ENCODE results near the gene TNK1.

DNA sequence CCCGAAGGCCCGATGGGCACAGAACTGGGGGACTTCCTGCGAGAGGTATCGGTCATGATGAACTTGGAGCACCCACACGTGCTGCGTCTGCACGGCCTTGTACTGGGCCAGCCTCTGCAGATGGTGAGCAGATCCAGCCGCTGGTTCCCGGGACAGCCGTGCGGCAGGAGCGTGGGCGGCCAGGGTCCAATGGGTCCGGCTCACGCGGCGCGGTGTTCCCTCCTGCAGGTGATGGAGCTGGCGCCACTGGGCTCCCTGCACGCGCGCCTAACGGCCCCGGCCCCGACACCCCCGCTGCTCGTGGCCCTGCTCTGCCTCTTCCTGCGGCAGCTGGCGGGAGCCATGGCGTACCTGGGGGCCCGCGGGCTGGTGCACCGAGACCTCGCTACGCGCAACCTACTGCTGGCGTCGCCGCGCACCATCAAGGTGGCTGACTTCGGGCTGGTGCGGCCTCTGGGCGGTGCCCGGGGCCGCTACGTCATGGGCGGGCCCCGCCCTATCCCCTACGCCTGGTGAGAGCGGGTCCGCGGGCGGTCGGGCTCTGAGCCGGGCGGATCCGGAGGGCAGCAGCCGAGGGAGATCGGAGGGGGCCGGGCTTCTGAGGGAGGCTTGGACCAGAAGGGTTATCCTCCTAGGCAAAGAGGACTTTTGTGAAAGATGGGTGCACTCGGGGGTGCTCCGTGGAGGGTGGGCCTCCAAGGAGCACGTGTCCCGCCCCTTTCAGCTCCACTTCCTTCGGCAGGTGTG, 3.0 kb downstream of the TNK1 start:
- TF ChIP-seq POLR2AphosphoS5 (IDR thresholded peaks at IDR 0.05) (peak; percentile 33), EP300 (conservative IDR thresholded peaks at IDR 0.05; ENCODE audit: poor library complexity, severe bottlenecking) (no peak), TAF1 (IDR thresholded peaks at IDR 0.05; ENCODE audit: low read depth) (no peak), EZH2 (IDR thresholded peaks at IDR 0.05; ENCODE audit: borderline replicate concordance, insufficient read depth, low read length, poor library complexity, severe bottlenecking) (no peak), RAD21 (conservative IDR thresholded peaks at IDR 0.05) (no peak), MXI1 (conservative IDR thresholded peaks at IDR 0.05; ENCODE audit: poor library complexity, severe bottlenecking) (no peak)
- TF ChIP-seq, protein P1, sequence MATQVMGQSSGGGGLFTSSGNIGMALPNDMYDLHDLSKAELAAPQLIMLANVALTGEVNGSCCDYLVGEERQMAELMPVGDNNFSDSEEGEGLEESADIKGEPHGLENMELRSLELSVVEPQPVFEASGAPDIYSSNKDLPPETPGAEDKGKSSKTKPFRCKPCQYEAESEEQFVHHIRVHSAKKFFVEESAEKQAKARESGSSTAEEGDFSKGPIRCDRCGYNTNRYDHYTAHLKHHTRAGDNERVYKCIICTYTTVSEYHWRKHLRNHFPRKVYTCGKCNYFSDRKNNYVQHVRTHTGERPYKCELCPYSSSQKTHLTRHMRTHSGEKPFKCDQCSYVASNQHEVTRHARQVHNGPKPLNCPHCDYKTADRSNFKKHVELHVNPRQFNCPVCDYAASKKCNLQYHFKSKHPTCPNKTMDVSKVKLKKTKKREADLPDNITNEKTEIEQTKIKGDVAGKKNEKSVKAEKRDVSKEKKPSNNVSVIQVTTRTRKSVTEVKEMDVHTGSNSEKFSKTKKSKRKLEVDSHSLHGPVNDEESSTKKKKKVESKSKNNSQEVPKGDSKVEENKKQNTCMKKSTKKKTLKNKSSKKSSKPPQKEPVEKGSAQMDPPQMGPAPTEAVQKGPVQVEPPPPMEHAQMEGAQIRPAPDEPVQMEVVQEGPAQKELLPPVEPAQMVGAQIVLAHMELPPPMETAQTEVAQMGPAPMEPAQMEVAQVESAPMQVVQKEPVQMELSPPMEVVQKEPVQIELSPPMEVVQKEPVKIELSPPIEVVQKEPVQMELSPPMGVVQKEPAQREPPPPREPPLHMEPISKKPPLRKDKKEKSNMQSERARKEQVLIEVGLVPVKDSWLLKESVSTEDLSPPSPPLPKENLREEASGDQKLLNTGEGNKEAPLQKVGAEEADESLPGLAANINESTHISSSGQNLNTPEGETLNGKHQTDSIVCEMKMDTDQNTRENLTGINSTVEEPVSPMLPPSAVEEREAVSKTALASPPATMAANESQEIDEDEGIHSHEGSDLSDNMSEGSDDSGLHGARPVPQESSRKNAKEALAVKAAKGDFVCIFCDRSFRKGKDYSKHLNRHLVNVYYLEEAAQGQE (IDR thresholded peaks at IDR 0.05; ENCODE audit: borderline replicate concordance) = no peak
- TF ChIP-seq, protein P2, sequence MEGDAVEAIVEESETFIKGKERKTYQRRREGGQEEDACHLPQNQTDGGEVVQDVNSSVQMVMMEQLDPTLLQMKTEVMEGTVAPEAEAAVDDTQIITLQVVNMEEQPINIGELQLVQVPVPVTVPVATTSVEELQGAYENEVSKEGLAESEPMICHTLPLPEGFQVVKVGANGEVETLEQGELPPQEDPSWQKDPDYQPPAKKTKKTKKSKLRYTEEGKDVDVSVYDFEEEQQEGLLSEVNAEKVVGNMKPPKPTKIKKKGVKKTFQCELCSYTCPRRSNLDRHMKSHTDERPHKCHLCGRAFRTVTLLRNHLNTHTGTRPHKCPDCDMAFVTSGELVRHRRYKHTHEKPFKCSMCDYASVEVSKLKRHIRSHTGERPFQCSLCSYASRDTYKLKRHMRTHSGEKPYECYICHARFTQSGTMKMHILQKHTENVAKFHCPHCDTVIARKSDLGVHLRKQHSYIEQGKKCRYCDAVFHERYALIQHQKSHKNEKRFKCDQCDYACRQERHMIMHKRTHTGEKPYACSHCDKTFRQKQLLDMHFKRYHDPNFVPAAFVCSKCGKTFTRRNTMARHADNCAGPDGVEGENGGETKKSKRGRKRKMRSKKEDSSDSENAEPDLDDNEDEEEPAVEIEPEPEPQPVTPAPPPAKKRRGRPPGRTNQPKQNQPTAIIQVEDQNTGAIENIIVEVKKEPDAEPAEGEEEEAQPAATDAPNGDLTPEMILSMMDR (IDR thresholded peaks at IDR 0.05; ENCODE audit: poor library complexity, severe bottlenecking) = no peak

Measured in neural cell (in vitro differentiated cells).